GM23338 (cell line): ENCODE results near the gene ZNF446. TPM values are rescaled to one million over a fixed set of nuclear protein-coding genes. Genes with fewer than 3 reads are reported as not detected.

Source experiments
- ATAC-seq: fragments of 200-7000 bp; cut with Tn5 transposase; 3 replicates; pipeline ENCODE4 v1.9.1; 2020
- DNase-seq: peaks from one replicate; pipeline ENCODE4 v3.0.0-alpha.2; 2015; ENCODE audit warnings: low spot score
- H2AFZ ChIP-seq: fragments of 200-600 bp; sonication (generic); 2 replicates; pipeline ENCODE4 v1.8.0; 2016; ENCODE audit warnings: antibody characterized with exemption, mild to moderate bottlenecking, moderate library complexity
- H3F3A ChIP-seq: fragments of 200-600 bp; sonication (generic); replicated peaks from 2 replicates; pipeline ENCODE4 v1.8.0; 2017; ENCODE audit warnings: antibody characterized with exemption, mixed run types, low read depth
- H3K27ac ChIP-seq: fragments of 200-600 bp; sonication (generic); 2 replicates; pipeline ENCODE4 v1.6.1; 2016; ENCODE audit warnings: low read depth
- H3K27me3 ChIP-seq: fragments of 200-600 bp; sonication (generic); 2 replicates; pipeline ENCODE4 v1.8.0; 2016; ENCODE audit warnings: mild to moderate bottlenecking, mixed run types, moderate library complexity; ENCODE audit not compliant: insufficient read depth
- H3K36me3 ChIP-seq: fragments of 200-600 bp; sonication (generic); 2 replicates; pipeline ENCODE4 v1.8.0; 2016; ENCODE audit warnings: mild to moderate bottlenecking; ENCODE audit not compliant: insufficient read depth
- H3K4me1 ChIP-seq: fragments of 200-600 bp; sonication (generic); 2 replicates; pipeline ENCODE4 v1.8.0; 2016; ENCODE audit warnings: mild to moderate bottlenecking, moderate library complexity; ENCODE audit not compliant: insufficient read depth
- H3K4me2 ChIP-seq: fragments of 200-600 bp; sonication (generic); 2 replicates; pipeline ENCODE4 v1.7.1; 2017; ENCODE audit warnings: mixed run types
- H3K4me3 ChIP-seq: fragments of 200-600 bp; sonication (generic); 2 replicates; pipeline ENCODE4 v1.6.1; 2016; ENCODE audit warnings: mixed run types
- H3K79me2 ChIP-seq: fragments of 200-600 bp; sonication (generic); replicated peaks from 2 replicates; pipeline ENCODE4 v1.8.0; 2017; ENCODE audit warnings: mild to moderate bottlenecking; ENCODE audit not compliant: insufficient read depth
- H3K9me2 ChIP-seq: fragments of 200-600 bp; sonication (generic); 2 replicates; pipeline ENCODE4 v1.8.0; 2017; ENCODE audit not compliant: insufficient read depth
- H4K20me1 ChIP-seq: fragments of 200-600 bp; sonication (generic); replicated peaks from 2 replicates; pipeline ENCODE4 v1.8.0; 2017; ENCODE audit warnings: mild to moderate bottlenecking; ENCODE audit not compliant: insufficient read depth
- H3K27ac Mint-ChIP-seq: 2 replicates; pipeline ENCODE4 v1.8.0; 2020; ENCODE audit warnings: inconsistent platforms, mild to moderate bottlenecking, moderate library complexity, mixed read lengths
- H3K27me3 Mint-ChIP-seq: 3 replicates; pipeline ENCODE4 v1.8.0; 2022; ENCODE audit warnings: low read depth, mild to moderate bottlenecking, moderate library complexity, mixed read lengths, inconsistent platforms; ENCODE audit not compliant: insufficient read depth, poor library complexity
- H3K36me3 Mint-ChIP-seq: 3 replicates; pipeline ENCODE4 v1.8.0; 2021; ENCODE audit warnings: low read depth, mild to moderate bottlenecking, inconsistent platforms, moderate library complexity, mixed read lengths
- H3K4me1 Mint-ChIP-seq: 3 replicates; pipeline ENCODE4 v1.8.0; 2020; ENCODE audit warnings: mild to moderate bottlenecking, inconsistent platforms, mixed read lengths
- H3K4me3 Mint-ChIP-seq: 3 replicates; pipeline ENCODE4 v1.8.0; 2021; ENCODE audit warnings: moderate library complexity, mild to moderate bottlenecking, inconsistent platforms, mixed read lengths
- H3K9me3 Mint-ChIP-seq: 3 replicates; pipeline ENCODE4 v1.8.0; 2020; ENCODE audit warnings: moderate library complexity, mild to moderate bottlenecking, inconsistent platforms, mixed read lengths
- CREB1 ChIP-seq: fragments of 250-450 bp; sonication (Bioruptor Pico); IDR thresholded peaks from 2 replicates; pipeline ENCODE4 v1.5.0; 2020; ENCODE audit warnings: low read depth, mild to moderate bottlenecking, moderate library complexity
- EZH2phosphoT487 ChIP-seq: fragments of 200-600 bp; sonication (generic); IDR thresholded peaks from one replicate; pipeline ENCODE4 v1.8.1; 2018; ENCODE audit warnings: antibody characterized with exemption; ENCODE audit not compliant: unreplicated experiment
- JUNB ChIP-seq: IDR thresholded peaks from one replicate; pipeline ENCODE4 v1.6.1; 2016; ENCODE audit warnings: antibody characterized with exemption; ENCODE audit not compliant: unreplicated experiment
- NANOG ChIP-seq: IDR thresholded peaks from 2 replicates; pipeline ENCODE4 v1.6.1; 2016; ENCODE audit warnings: antibody characterized with exemption, borderline replicate concordance
- POLR2AphosphoS5 ChIP-seq: IDR thresholded peaks from 2 replicates; pipeline ENCODE4 v1.6.1; 2016; ENCODE audit warnings: antibody characterized with exemption, low read depth
- ZNF114 ChIP-seq: fragments of 250-450 bp; sonication (Bioruptor Pico); IDR thresholded peaks from 2 replicates; pipeline ENCODE4 v1.5.0; 2020; ENCODE audit warnings: mild to moderate bottlenecking, moderate library complexity
- ZNF331 ChIP-seq: fragments of 250-450 bp; sonication (Bioruptor Pico); IDR thresholded peaks from 2 replicates; pipeline ENCODE4 v1.5.0; 2020; ENCODE audit warnings: low read depth, mild to moderate bottlenecking, moderate library complexity
- polyA plus RNA-seq: library from polyadenylated mRNA; unstranded; fragments of >200 nt; fragmentation: Nextera tagmentation; extraction: Ambion mirVana; gene quantifications from 2 replicates; pipeline ENCODE4 v1.2.1, GENCODE V29; 2016
- total RNA-seq: library from RNA; depleted of rRNA; stranded (reverse); fragments of >200 nt; shearing (Covaris generic); gene quantifications from 2 replicates; pipeline ENCODE4 v1.2.3, GENCODE V29; 2014
- TF ChIP-seq, protein P1 (sequence below): IDR thresholded peaks from 2 replicates; pipeline ENCODE4 v1.6.1; 2016; ENCODE audit warnings: antibody characterized with exemption
- TF ChIP-seq, protein P2 (sequence below): fragments of 250-450 bp; sonication (Bioruptor Pico); IDR thresholded peaks from 2 replicates; pipeline ENCODE4 v1.5.0; 2020; ENCODE audit warnings: mild to moderate bottlenecking, moderate library complexity
- TF ChIP-seq, protein P3 (sequence below), 2 experiments: fragments of 200-600 bp in 1 of 2; sonication (generic) in 1 of 2; conservative IDR thresholded peaks; 2 replicates each; pipeline versions ENCODE4 v1.5.1 to v1.6.1; 2016 to 2017; ENCODE audit warnings: antibody characterized with exemption in 2 of 2, low read depth in 2 of 2, mild to moderate bottlenecking in 2 of 2, moderate library complexity in 1 of 2

ZNF446 gene
- total and polyA plus RNA-seq, 2 experiments from 2014 or later: 2.1 to 5.6 TPM

DNA sequence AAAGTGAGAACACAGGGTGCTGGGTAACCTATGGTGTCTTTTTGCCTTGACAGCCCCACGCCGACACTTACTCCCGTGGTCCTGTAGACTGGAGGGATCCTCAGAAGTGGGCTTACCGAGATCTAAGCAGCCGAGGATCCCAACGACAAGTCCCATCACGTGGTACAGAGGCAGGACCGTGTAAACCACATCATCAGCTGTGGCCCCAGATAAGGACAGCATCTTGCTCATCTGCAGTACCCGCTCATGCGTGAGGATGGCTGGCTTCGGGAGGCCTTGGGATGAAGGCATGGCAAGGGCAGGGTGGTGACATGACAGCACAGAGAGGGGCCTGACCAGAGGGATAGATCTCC lies 33.6 kb downstream of the ZNF446 start:
- peaks cover 6% of the 10 kb centered on the region; the same call in 2 of the 3 replicates for H3K36me3 Mint-ChIP-seq
- H3K36me3 ChIP-seq: no peaks in the 10 kb centered on the region
- no peak overlapping the region for H3K27ac ChIP-seq
- DNase-seq (no peak), ATAC-seq (no peak)
- H3K9me3 Mint-ChIP-seq: peaks cover 12% of the 10 kb centered on the region
- H3K4me1 Mint-ChIP-seq: peaks cover 4% of the 10 kb centered on the region
- H2AFZ ChIP-seq: no peak overlapping the region
- H3K4me3 ChIP-seq: no peak overlapping the region
- no peak overlapping the region for H3K4me2 ChIP-seq
- H3K4me1 ChIP-seq: peaks cover 3% of the 10 kb centered on the region; the same call in 1 of the 2 replicates
- H3K27me3 ChIP-seq: no peaks in the 10 kb centered on the region
- H3F3A ChIP-seq: peaks cover 1% of the 10 kb centered on the region; the same call in 1 of the 2 replicates
- TF ChIP-seq, protein P1, sequence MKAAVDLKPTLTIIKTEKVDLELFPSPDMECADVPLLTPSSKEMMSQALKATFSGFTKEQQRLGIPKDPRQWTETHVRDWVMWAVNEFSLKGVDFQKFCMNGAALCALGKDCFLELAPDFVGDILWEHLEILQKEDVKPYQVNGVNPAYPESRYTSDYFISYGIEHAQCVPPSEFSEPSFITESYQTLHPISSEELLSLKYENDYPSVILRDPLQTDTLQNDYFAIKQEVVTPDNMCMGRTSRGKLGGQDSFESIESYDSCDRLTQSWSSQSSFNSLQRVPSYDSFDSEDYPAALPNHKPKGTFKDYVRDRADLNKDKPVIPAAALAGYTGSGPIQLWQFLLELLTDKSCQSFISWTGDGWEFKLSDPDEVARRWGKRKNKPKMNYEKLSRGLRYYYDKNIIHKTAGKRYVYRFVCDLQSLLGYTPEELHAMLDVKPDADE: no peak
- no peak for TF ChIP-seq EZH2phosphoT487
- TF ChIP-seq JUNB: no peak
- TF ChIP-seq, protein P2, sequence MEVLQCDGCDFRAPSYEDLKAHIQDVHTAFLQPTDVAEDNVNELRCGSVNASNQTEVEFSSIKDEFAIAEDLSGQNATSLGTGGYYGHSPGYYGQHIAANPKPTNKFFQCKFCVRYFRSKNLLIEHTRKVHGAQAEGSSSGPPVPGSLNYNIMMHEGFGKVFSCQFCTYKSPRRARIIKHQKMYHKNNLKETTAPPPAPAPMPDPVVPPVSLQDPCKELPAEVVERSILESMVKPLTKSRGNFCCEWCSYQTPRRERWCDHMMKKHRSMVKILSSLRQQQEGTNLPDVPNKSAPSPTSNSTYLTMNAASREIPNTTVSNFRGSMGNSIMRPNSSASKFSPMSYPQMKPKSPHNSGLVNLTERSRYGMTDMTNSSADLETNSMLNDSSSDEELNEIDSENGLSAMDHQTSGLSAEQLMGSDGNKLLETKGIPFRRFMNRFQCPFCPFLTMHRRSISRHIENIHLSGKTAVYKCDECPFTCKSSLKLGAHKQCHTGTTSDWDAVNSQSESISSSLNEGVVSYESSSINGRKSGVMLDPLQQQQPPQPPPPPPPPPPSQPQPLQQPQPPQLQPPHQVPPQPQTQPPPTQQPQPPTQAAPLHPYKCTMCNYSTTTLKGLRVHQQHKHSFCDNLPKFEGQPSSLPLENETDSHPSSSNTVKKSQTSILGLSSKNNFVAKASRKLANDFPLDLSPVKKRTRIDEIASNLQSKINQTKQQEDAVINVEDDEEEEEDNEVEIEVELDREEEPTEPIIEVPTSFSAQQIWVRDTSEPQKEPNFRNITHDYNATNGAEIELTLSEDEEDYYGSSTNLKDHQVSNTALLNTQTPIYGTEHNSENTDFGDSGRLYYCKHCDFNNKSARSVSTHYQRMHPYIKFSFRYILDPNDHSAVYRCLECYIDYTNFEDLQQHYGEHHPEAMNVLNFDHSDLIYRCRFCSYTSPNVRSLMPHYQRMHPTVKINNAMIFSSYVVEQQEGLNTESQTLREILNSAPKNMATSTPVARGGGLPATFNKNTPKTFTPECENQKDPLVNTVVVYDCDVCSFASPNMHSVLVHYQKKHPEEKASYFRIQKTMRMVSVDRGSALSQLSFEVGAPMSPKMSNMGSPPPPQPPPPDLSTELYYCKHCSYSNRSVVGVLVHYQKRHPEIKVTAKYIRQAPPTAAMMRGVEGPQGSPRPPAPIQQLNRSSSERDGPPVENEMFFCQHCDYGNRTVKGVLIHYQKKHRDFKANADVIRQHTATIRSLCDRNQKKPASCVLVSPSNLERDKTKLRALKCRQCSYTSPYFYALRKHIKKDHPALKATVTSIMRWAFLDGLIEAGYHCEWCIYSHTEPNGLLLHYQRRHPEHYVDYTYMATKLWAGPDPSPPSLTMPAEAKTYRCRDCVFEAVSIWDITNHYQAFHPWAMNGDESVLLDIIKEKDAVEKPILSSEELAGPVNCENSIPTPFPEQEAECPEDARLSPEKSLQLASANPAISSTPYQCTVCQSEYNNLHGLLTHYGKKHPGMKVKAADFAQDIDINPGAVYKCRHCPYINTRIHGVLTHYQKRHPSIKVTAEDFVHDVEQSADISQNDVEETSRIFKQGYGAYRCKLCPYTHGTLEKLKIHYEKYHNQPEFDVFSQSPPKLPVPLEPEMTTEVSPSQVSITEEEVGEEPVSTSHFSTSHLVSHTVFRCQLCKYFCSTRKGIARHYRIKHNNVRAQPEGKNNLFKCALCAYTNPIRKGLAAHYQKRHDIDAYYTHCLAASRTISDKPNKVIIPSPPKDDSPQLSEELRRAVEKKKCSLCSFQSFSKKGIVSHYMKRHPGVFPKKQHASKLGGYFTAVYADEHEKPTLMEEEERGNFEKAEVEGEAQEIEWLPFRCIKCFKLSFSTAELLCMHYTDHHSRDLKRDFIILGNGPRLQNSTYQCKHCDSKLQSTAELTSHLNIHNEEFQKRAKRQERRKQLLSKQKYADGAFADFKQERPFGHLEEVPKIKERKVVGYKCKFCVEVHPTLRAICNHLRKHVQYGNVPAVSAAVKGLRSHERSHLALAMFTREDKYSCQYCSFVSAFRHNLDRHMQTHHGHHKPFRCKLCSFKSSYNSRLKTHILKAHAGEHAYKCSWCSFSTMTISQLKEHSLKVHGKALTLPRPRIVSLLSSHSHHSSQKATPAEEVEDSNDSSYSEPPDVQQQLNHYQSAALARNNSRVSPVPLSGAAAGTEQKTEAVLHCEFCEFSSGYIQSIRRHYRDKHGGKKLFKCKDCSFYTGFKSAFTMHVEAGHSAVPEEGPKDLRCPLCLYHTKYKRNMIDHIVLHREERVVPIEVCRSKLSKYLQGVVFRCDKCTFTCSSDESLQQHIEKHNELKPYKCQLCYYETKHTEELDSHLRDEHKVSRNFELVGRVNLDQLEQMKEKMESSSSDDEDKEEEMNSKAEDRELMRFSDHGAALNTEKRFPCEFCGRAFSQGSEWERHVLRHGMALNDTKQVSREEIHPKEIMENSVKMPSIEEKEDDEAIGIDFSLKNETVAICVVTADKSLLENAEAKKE (CRISPR knock-in tag): no peak
- TF ChIP-seq POLR2AphosphoS5: no peak
- no peak for TF ChIP-seq ZNF331
- TF ChIP-seq CREB1 (CRISPR knock-in tag): no peak
- TF ChIP-seq, protein P3, sequence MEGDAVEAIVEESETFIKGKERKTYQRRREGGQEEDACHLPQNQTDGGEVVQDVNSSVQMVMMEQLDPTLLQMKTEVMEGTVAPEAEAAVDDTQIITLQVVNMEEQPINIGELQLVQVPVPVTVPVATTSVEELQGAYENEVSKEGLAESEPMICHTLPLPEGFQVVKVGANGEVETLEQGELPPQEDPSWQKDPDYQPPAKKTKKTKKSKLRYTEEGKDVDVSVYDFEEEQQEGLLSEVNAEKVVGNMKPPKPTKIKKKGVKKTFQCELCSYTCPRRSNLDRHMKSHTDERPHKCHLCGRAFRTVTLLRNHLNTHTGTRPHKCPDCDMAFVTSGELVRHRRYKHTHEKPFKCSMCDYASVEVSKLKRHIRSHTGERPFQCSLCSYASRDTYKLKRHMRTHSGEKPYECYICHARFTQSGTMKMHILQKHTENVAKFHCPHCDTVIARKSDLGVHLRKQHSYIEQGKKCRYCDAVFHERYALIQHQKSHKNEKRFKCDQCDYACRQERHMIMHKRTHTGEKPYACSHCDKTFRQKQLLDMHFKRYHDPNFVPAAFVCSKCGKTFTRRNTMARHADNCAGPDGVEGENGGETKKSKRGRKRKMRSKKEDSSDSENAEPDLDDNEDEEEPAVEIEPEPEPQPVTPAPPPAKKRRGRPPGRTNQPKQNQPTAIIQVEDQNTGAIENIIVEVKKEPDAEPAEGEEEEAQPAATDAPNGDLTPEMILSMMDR (conservative IDR thresholded peaks at IDR 0.05; ENCODE audit: low read depth in 2 of 2): no peak
- TF ChIP-seq NANOG: no peak
- TF ChIP-seq ZNF114 (CRISPR knock-in tag): no peak
- H4K20me1 ChIP-seq: no peaks in the 10 kb centered on the region
- H3K27ac Mint-ChIP-seq: no peak overlapping the region
- no peaks in the 10 kb centered on the region for H3K9me2 ChIP-seq
- H3K4me3 Mint-ChIP-seq: no peak overlapping the region
- H3K79me2 ChIP-seq: 0 out of 2 replicates have a peak, but pooled peaks cover under 1% of the 10 kb centered on the region
- H3K27me3 Mint-ChIP-seq: peaks cover 21% of the 10 kb centered on the region
